HFFc6 (cell line): ENCODE data around the gene NELFB. TPM values are rescaled to one million over a fixed set of nuclear protein-coding genes. Genes with fewer than 3 reads are reported as not detected.

Source experiments
- DNase-seq: peaks from one replicate; pipeline ENCODE4 v3.0.0-alpha.2; 2018
- H3K27ac Mint-ChIP-seq: 2 replicates; pipeline ENCODE4 v1.8.0; 2020; ENCODE audit warnings: mild to moderate bottlenecking, mixed read lengths
- H3K27me3 Mint-ChIP-seq: 2 replicates; pipeline ENCODE4 v1.8.0; 2021; ENCODE audit warnings: mild to moderate bottlenecking, moderate library complexity, mixed read lengths; ENCODE audit not compliant: insufficient read depth
- H3K36me3 Mint-ChIP-seq: 2 replicates; pipeline ENCODE4 v1.8.0; 2021; ENCODE audit warnings: low read depth, mixed read lengths
- H3K4me1 Mint-ChIP-seq: 2 replicates; pipeline ENCODE4 v1.8.0; 2020; ENCODE audit warnings: low read depth, mixed read lengths
- H3K4me3 Mint-ChIP-seq: 2 replicates; pipeline ENCODE4 v1.8.0; 2020; ENCODE audit warnings: mild to moderate bottlenecking, moderate library complexity, mixed read lengths
- H3K9me3 Mint-ChIP-seq: 2 replicates; pipeline ENCODE4 v1.8.0; 2020; ENCODE audit warnings: mild to moderate bottlenecking, mixed read lengths
- total RNA-seq, 6 experiments: library from RNA; stranded (reverse); fragmentation: NEBNext Ultra II Directional; extraction: Animal tissue kit (Norgen Biotek cat#: 25700); gene quantifications; 2 replicates in 1 of 6; 3 replicates in 5 of 6; pipeline ENCODE4 v1.2.3, GENCODE V29; 2021
- TF ChIP-seq, protein P1 (sequence below): fragments of 200-600 bp; sonication (generic); IDR thresholded peaks from 2 replicates; pipeline ENCODE4 v1.5.0; 2021; ENCODE audit warnings: antibody characterized with exemption, mild to moderate bottlenecking

NELFB gene
- total RNA-seq, 6 experiments from 2014 or later = 48.5 to 59.9 (median 52.7) TPM

DNA sequence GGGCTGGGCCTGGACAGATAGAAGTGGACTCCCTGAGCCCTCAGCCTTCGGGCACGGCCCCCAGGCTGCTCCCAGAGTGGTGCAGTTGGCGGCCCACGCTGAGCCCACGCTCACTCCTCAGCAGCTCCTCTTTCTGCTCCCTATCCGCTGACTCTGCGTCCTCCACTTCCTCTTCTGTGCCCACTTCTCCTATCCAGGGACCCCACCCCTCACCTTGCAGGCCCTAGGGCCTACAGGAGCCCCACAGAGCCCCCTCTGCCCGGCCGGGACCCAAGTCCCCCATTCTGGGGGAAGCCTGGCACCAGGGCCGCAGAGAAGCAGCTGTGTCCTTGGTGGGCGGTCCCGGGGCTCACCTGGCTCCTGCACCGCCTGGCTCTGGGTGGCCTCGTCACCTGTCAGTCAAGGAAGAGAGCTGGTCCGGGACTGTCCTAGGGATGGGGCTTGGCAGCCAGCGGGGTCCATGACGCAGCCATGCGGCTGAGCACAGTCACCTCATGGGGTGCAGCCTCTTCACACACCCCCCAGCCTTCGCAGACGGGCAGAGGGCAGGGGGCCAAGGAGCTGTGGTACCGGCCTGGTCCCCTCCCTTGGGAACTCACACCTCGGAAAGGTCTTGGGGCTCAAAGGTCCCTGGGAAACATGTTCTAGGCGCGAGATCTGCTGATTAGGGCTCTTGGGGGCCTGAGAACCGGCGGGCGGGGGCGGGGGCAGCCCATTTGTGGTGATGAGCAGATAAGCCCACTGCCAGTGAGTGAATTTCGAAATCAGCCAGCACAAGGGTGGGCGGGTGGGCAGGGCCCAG lies 52.3 kb downstream of the NELFB start:
- Mint-ChIP-seq H3K9me3 (no peaks in the 10 kb centered on the region), H3K27me3 (peaks cover 6% of the 10 kb centered on the region; the same call in 1 of the 2 replicates), H3K36me3 (no peaks in the 10 kb centered on the region), H3K4me3 (no peak overlapping the region), H3K27ac (no peak overlapping the region), H3K4me1 (no peaks in the 10 kb centered on the region)
- no peak for DNase-seq
- TF ChIP-seq, protein P1, sequence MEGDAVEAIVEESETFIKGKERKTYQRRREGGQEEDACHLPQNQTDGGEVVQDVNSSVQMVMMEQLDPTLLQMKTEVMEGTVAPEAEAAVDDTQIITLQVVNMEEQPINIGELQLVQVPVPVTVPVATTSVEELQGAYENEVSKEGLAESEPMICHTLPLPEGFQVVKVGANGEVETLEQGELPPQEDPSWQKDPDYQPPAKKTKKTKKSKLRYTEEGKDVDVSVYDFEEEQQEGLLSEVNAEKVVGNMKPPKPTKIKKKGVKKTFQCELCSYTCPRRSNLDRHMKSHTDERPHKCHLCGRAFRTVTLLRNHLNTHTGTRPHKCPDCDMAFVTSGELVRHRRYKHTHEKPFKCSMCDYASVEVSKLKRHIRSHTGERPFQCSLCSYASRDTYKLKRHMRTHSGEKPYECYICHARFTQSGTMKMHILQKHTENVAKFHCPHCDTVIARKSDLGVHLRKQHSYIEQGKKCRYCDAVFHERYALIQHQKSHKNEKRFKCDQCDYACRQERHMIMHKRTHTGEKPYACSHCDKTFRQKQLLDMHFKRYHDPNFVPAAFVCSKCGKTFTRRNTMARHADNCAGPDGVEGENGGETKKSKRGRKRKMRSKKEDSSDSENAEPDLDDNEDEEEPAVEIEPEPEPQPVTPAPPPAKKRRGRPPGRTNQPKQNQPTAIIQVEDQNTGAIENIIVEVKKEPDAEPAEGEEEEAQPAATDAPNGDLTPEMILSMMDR = no peak

DNA sequence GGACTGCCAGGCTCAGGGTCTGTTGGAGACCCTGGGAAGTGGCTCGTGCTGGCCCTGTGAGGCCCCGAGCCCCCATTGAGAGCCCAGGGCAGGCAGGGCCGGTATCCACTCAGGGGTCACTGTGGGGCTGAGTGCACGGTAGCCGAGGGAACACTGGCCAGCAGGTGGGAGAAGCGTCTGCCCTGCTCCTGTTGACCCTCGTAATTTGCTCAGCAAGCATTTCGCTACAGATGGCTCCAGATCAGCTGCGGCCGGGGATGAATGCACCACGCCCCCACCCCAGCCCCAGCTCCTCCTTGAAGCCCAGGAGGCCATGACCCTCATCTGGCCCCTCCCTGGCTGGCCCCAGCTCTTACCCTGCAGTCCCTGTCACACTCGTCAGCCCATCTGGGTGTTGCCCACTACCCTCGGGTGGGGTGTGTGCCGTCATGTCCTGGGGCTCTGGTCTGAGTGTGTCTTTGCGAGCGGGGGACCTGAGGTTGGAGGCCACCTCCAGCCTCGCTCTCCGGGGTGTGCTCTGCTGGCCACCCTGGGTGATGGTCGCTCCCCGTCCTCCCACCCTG lies 53.0 kb downstream of the NELFB start:
- Mint-ChIP-seq H3K9me3 (no peaks in the 10 kb centered on the region), H3K4me3 (no peak overlapping the region), H3K27ac (no peak overlapping the region), H3K36me3 (no peaks in the 10 kb centered on the region), H3K4me1 (no peaks in the 10 kb centered on the region), H3K27me3 (peaks cover 6% of the 10 kb centered on the region; the same call in 1 of the 2 replicates)
- TF ChIP-seq, protein P1 = no peak
- DNase-seq = no peak

DNA sequence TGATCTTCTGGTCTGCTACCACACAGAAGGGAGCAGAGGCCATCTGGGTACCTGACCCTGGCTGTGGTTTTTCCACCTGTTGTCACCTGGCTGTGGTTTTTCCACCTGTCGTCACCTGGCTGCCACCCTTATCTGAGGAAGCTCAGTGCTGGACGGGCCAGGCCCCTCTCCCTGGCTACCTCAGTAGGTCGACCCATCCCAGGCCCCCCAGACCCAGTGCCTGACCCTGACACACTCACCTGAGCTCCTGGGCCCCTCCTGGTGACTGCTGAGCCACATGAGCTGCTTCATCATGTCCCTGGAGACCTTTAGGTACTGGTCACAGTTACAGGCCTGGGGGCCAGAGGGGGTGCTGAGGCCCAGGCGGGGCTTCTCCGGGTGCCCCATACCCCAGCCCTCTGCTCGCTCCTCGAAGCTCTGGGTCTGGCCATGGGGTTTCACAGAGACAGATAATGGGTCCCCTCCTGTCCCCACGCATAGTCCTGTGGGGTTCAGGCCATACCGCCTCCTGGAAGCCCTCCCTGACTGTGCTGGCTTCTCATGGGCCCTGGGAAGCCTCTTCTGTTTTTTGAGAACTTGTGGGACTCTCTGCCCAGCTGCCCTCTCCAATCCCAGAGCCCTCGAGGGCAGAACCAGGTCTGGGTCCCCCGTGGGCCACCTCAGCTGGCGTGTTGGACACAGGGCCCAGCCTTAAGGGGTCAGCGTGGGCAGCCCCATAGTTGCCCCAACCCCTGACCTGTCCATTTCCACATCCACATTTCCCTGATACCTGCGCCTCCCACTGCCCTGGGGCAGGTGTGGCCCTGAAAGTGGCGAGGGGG lies 54.5 kb downstream of the NELFB start:
- H3K4me3 Mint-ChIP-seq = no peak overlapping the region
- no peaks in the 10 kb centered on the region for H3K36me3 Mint-ChIP-seq
- no peak overlapping the region for H3K27ac Mint-ChIP-seq
- no peak for DNase-seq
- no peaks in the 10 kb centered on the region for H3K4me1 Mint-ChIP-seq
- TF ChIP-seq, protein P1 = no peak
- no peaks in the 10 kb centered on the region for H3K9me3 Mint-ChIP-seq
- H3K27me3 Mint-ChIP-seq = 0 out of 2 replicates have a peak, but pooled peaks cover 2% of the 10 kb centered on the region

DNA sequence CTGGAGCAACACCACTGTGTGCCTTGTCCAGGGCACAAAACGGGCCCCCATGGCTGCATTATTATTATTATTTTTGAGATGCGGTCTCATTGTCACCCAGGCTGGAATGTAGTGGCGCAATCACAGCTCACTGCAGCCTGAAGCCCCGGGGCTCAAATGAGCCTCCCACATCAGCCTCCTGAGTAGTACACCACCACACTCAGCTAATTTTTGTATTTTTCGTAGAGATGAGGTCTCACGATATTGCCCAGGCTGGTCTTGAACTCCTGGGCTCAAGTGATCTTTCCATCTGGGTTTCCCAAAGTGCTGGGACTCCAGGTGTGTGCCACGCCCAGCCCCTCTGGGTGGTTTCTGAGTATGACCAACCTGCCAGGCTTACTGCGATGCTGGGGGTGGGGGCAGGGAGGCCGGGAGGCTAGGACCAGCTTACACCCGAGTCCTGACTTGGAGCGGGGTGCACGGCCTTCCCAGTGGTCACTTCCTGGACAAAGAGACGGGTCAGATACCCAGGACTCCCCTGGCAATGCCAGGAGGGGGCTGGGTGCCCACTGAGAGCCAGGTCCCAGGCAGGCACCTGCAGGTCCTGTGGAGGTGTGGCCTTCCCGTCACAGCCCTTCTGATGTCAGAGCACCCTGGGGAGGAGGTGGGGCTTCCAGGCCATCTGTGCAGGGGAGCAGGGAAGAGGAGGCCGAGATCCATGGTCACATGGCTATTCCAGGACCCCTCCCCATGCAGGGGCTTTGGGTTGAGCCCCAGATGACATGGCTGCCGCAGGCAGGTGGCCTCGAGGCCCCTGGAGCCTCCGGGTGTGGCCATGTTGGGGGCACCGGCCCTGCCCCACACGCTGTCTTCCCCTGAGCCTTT lies 55.3 kb downstream of the NELFB start:
- Mint-ChIP-seq H3K4me1 (no peaks in the 10 kb centered on the region), H3K4me3 (no peak overlapping the region), H3K36me3 (no peaks in the 10 kb centered on the region), H3K27ac (no peak overlapping the region), H3K9me3 (no peaks in the 10 kb centered on the region), H3K27me3 (0 out of 2 replicates have a peak, but pooled peaks cover 2% of the 10 kb centered on the region)
- DNase-seq = no peak
- TF ChIP-seq, protein P1 = no peak
